B cell (primary cell): ENCODE data around the gene MECR. TPM values are rescaled to one million over a fixed set of nuclear protein-coding genes. Genes with fewer than 3 reads are reported as not detected.
A peak's percentile ranks its signal among the peaks of the same experiment; 100 is the strongest.

Source experiments
- ATAC-seq: fragments of 200-7000 bp; cut with Tn5 transposase; one replicate; pipeline ENCODE4 v1.10.0; 2021; ENCODE audit warnings: low read depth, mild to moderate bottlenecking, moderate number of reproducible peaks, moderate library complexity
- CTCF ChIA-PET: fragments of 350-600 bp; sonication (Branson Sonifier 250); formaldehyde crosslinking; loops from one replicate; lab custom pipeline; 2021; ENCODE audit warnings: antibody characterized with exemption, inconsistent platforms; lab: Charles Lee
- POLR2A ChIA-PET: fragments of 350-600 bp; sonication (Branson Sonifier 250); formaldehyde crosslinking; loops from one replicate; lab custom pipeline; 2021; ENCODE audit warnings: antibody characterized with exemption; lab: Charles Lee
- DNase-seq: peaks from one replicate; pipeline ENCODE4 v3.0.0; 2013
- H2AFZ ChIP-seq: 2 replicates; pipeline ENCODE4 v1.6.1; 2012; ENCODE audit warnings: mild to moderate bottlenecking, low read depth, low read length; ENCODE audit not compliant: insufficient read depth, poor library complexity, severe bottlenecking
- H3K27ac ChIP-seq, 2 donors: 1 replicate in 1 of 2; 2 replicates in 1 of 2; pipeline ENCODE4 v1.5.1; 2012 to 2013; ENCODE audit warnings: low read length in 2 of 2, mild to moderate bottlenecking in 2 of 2, moderate library complexity in 1 of 2
- H3K27me3 ChIP-seq, 4 experiments: fragments of 200-600 bp in 1 of 4; sonication (generic) in 1 of 4; replicated peaks in 1 of 4; 1 replicate in 2 of 4; 2 replicates in 2 of 4; pipeline versions ENCODE4 v1.6.1 to v1.7.0; 2013 to 2016; ENCODE audit warnings: low read length in 3 of 4, mild to moderate bottlenecking in 2 of 4, mixed read lengths in 1 of 4, moderate library complexity in 1 of 4; ENCODE audit not compliant: insufficient read depth in 4 of 4, control insufficient read depth in 3 of 4; ENCODE audit errors: control extremely low read depth in 1 of 4
- H3K36me3 ChIP-seq, 2 experiments: replicated peaks in 1 of 2; 1 replicate in 1 of 2; 2 replicates in 1 of 2; pipeline versions ENCODE4 v1.6.1 to v1.7.1; 2013; ENCODE audit warnings: low read length in 1 of 2; ENCODE audit not compliant: insufficient read depth in 2 of 2, control insufficient read depth in 1 of 2; ENCODE audit errors: control extremely low read depth in 1 of 2, extremely low read depth in 1 of 2
- H3K4me1 ChIP-seq, 2 donors: fragments of 200-600 bp in 1 of 2; sonication (generic) in 1 of 2; 1 replicate in 1 of 2; 2 replicates in 1 of 2; pipeline versions ENCODE4 v1.5.1 to v1.6.1; 2013 to 2017; ENCODE audit warnings: low read length in 2 of 2; ENCODE audit not compliant: control insufficient read depth in 2 of 2, insufficient read depth in 2 of 2
- H3K4me2 ChIP-seq: replicated peaks from 2 replicates; pipeline ENCODE3; 2012; ENCODE audit warnings: mild to moderate bottlenecking, low read depth, low read length; ENCODE audit not compliant: poor library complexity, severe bottlenecking
- H3K4me3 ChIP-seq, 5 experiments: fragments of 200-600 bp in 1 of 5; sonication (generic) in 1 of 5; 1 replicate in 3 of 5; 2 replicates in 2 of 5; pipeline versions ENCODE4 v1.5.1 to v1.7.0; 2011 to 2016; ENCODE audit warnings: low read length in 4 of 5, mild to moderate bottlenecking in 4 of 5, low read depth in 2 of 5, control low read depth in 1 of 5, moderate library complexity in 1 of 5; ENCODE audit not compliant: insufficient read depth in 1 of 5; ENCODE audit errors: control extremely low read depth in 1 of 5, extremely low read depth in 1 of 5
- H3K79me2 ChIP-seq: fragments of 200-600 bp; sonication (generic); one replicate; pipeline ENCODE4 v1.6.0; 2016; ENCODE audit warnings: low read length; ENCODE audit not compliant: control insufficient read depth, insufficient read depth
- H3K9ac ChIP-seq: fragments of 200-600 bp; sonication (generic); 2 replicates; pipeline ENCODE4 v1.6.1; 2017; ENCODE audit warnings: mild to moderate bottlenecking, low read length, moderate library complexity
- H3K9me3 ChIP-seq, 3 donors: one replicate each; pipeline versions ENCODE4 v1.6.1 to v1.7.1; 2013; ENCODE audit warnings: low read length in 2 of 3; ENCODE audit not compliant: control insufficient read depth in 2 of 3, insufficient read depth in 1 of 3; ENCODE audit errors: control extremely low read depth in 1 of 3
- H4K20me1 ChIP-seq: 2 replicates; pipeline ENCODE4 v1.6.0; 2012; ENCODE audit warnings: mild to moderate bottlenecking, low read length; ENCODE audit not compliant: insufficient read depth, control insufficient read depth, poor library complexity, severe bottlenecking
- H3K27ac Mint-ChIP-seq: one replicate; pipeline ENCODE4 v1.8.0; 2021; ENCODE audit warnings: mixed read lengths
- H3K27me3 Mint-ChIP-seq: one replicate; pipeline ENCODE4 v1.8.0; 2021; ENCODE audit warnings: mixed read lengths
- H3K4me1 Mint-ChIP-seq: one replicate; pipeline ENCODE4 v1.8.0; 2021; ENCODE audit warnings: mixed read lengths
- H3K4me3 Mint-ChIP-seq: one replicate; pipeline ENCODE4 v1.8.0; 2021; ENCODE audit warnings: mixed read lengths
- H3K9me3 Mint-ChIP-seq: one replicate; pipeline ENCODE4 v1.8.0; 2022; ENCODE audit warnings: mixed read lengths; ENCODE audit not compliant: insufficient read depth
- CTCF ChIP-seq: fragments of 200-600 bp; IDR thresholded peaks from one replicate; pipeline ENCODE4 v1.8.0; 2022; ENCODE audit warnings: antibody characterized with exemption, mild to moderate bottlenecking
- EZH2 ChIP-seq: IDR thresholded peaks from 2 replicates; pipeline ENCODE4 v1.6.1; 2012; ENCODE audit warnings: borderline replicate concordance, low read depth, mild to moderate bottlenecking, moderate library complexity, low read length; ENCODE audit not compliant: insufficient read depth, poor library complexity, severe bottlenecking
- WGBS: methylation state at CpG from one replicate; pipeline ENCODE4 v1.1.5; 2013; ENCODE audit warnings: missing lambda C conversion rate; ENCODE audit not compliant: insufficient coverage; 5-methylcytosine and 5-hydroxymethylcytosine counted together
- intact Hi-C: fragments of 100-400 bp; cut with micrococcal nuclease; formaldehyde crosslinking; loops from one replicate; pipeline ENCODE4 v1.10.0; 2022
- polyA plus RNA-seq: library from polyadenylated mRNA; depleted of rRNA; stranded (reverse); fragments of >200 nt; gene quantifications from 2 replicates; pipeline ENCODE4 v1.2.3, GENCODE V29; 2012
- total RNA-seq, 2 donors: library from RNA; stranded (reverse); fragments of 120-200 nt in 1 of 2; gene quantifications; 1 replicate in 1 of 2; 2 replicates in 1 of 2; pipeline versions ENCODE4 v1.2.3 to v1.2.4, GENCODE V29; 2013 to 2022

The MECR gene
- total and polyA plus RNA-seq, 2 donors (not counting 1 experiment from before 2014, with no cell fraction given), result 15.9 to 16.2 TPM

GRCh38 chr1:29236712-29237128 lies 6.0 kb upstream of the MECR start:
- CTCF ChIA-PET, result interaction anchor here (0.7 to 3.5 kb wide), 6 partner anchors 55 to 1480 kb away, joined by 3 to 50 read pairs (median 4); partner anchors contain the start of gene SRSF4
- DNase-seq (no peak), ATAC-seq (no peak)
- Mint-ChIP-seq H3K9me3 (no peaks in the 10 kb centered on the region), H3K4me3 (peak overlapping the region; percentile 96), H3K27me3 (peaks cover 59% of the 10 kb centered on the region), H3K4me1 (peaks cover 21% of the 10 kb centered on the region), H3K27ac (peak overlapping the region; percentile 70)
- H3K79me2 ChIP-seq, result no peaks in the 10 kb centered on the region
- intact Hi-C loops, result loop anchor here (1.0 to 10.0 kb wide), 2 partner anchors 1472 to 1698 kb away; no protein-coding TSS in a partner anchor
- H3K27me3 ChIP-seq, result peaks cover 0 to 43% (median 24%) of the 10 kb centered on the region in 4 experiments
- peak overlapping the region; percentile 95 for H3K4me2 ChIP-seq
- no peak overlapping the region for H3K27ac ChIP-seq
- H2AFZ ChIP-seq, result peak overlapping the region; percentile 79
- WGBS, result 3% methylated on average over 30 of the region's 30 CpGs
- POLR2A ChIA-PET, result no interaction called here
- peaks cover 21% of the 10 kb centered on the region in 2 donors for H3K4me1 ChIP-seq
- no peaks in the 10 kb centered on the region for H3K36me3 ChIP-seq
- no peaks in the 10 kb centered on the region for H4K20me1 ChIP-seq
- no peak for TF ChIP-seq EZH2
- TF ChIP-seq CTCF, result no peak
- H3K9ac ChIP-seq, result peak overlapping the region; percentile 65
- H3K9me3 ChIP-seq, result no peaks in the 10 kb centered on the region
- H3K4me3 ChIP-seq, result peak overlapping the region; percentile 36 to 65 (median 52)

GRCh38 chr1:29235955-29236711 lies 5.4 kb upstream of the MECR start, which contains the start of gene PTPRU:
PTPRU (plus strand) TSS chr1:29236522; CDS start chr1:29236645, 123 bp downstream.
- H3K27ac ChIP-seq, result no peak within 1 kb of the TSS
- TF ChIP-seq EZH2, result no peak
- TF ChIP-seq CTCF, result peak; percentile 77
- peaks cover 0 to 43% (median 24%) of the 10 kb centered on the region in 4 experiments for H3K27me3 ChIP-seq
- peaks cover 24% of the 10 kb centered on the region in 2 donors for H3K4me1 ChIP-seq
- Mint-ChIP-seq H3K9me3 (no peaks in the 10 kb centered on the region), H3K4me1 (peaks cover 23% of the 10 kb centered on the region), H3K27me3 (peaks cover 56% of the 10 kb centered on the region), H3K4me3 (peak within 1 kb of the TSS; percentile 96), H3K27ac (peak within 1 kb of the TSS; percentile 70)
- no peaks in the 10 kb centered on the region for H3K79me2 ChIP-seq
- POLR2A ChIA-PET, result no interaction called here
- ATAC-seq, result peak; percentile 95
- H4K20me1 ChIP-seq, result no peaks in the 10 kb centered on the region
- peak; percentile 88 for DNase-seq
- H3K9ac ChIP-seq, result peak within 1 kb of the TSS; percentile 65
- peak within 1 kb of the TSS; percentile 36 to 65 (median 52) for H3K4me3 ChIP-seq
- H3K9me3 ChIP-seq, result no peaks in the 10 kb centered on the region
- CTCF ChIA-PET, result interaction anchor here (0.7 to 3.5 kb wide), 6 partner anchors 54 to 1481 kb away, joined by 3 to 50 read pairs (median 4); partner anchors contain the start of gene SRSF4
- WGBS, result 8% methylated on average over 81 of the region's 82 CpGs
- peak within 1 kb of the TSS; percentile 95 for H3K4me2 ChIP-seq
- intact Hi-C loops, result loop anchor here (1.0 to 10.0 kb wide), 2 partner anchors 1472 to 1699 kb away; no protein-coding TSS in a partner anchor
- H2AFZ ChIP-seq, result peak within 1 kb of the TSS; percentile 79
- H3K36me3 ChIP-seq, result no peaks in the 10 kb centered on the region
